SJCRH30 (cell line): ENCODE data around the gene HDGF. TPM values are rescaled to one million over a fixed set of nuclear protein-coding genes. Genes with fewer than 3 reads are reported as not detected.
A peak's percentile ranks its signal among the peaks of the same experiment; 100 is the strongest.

ENCODE experiments used
- DNase-seq, 2 experiments: peaks; one replicate each; pipeline ENCODE4 v3.0.0-alpha.2; 2015 to 2020
- H3K27ac ChIP-seq: fragments of 250-450 bp; sonication (Bioruptor Pico); 2 replicates; pipeline ENCODE4 v1.5.1; 2020; ENCODE audit warnings: mild to moderate bottlenecking, moderate library complexity
- H3K27me3 ChIP-seq: fragments of 250-450 bp; sonication (Bioruptor Pico); 2 replicates; pipeline ENCODE4 v1.5.1; 2020; ENCODE audit warnings: mild to moderate bottlenecking, moderate library complexity
- H3K36me3 ChIP-seq: fragments of 250-450 bp; sonication (Bioruptor Pico); 2 replicates; pipeline ENCODE4 v1.5.1; 2020; ENCODE audit warnings: mild to moderate bottlenecking, moderate library complexity
- H3K4me1 ChIP-seq: fragments of 250-450 bp; sonication (Bioruptor Pico); 2 replicates; pipeline ENCODE4 v1.5.1; 2020; ENCODE audit warnings: mild to moderate bottlenecking, moderate library complexity
- H3K4me3 ChIP-seq: fragments of 250-450 bp; sonication (Bioruptor Pico); 2 replicates; pipeline ENCODE4 v1.5.1; 2020; ENCODE audit warnings: mild to moderate bottlenecking, moderate library complexity
- H3K9me3 ChIP-seq: fragments of 250-450 bp; sonication (Bioruptor Pico); replicated peaks from 2 replicates; pipeline ENCODE4 v1.5.1; 2020; ENCODE audit warnings: mild to moderate bottlenecking, moderate library complexity
- total RNA-seq: library from RNA; depleted of rRNA; stranded (reverse); fragments of >200 nt; shearing (Covaris generic); gene quantifications from 2 replicates; pipeline ENCODE4 v1.2.3, GENCODE V29; 2014

HDGF gene
- total RNA-seq, 1 experiment from 2014 or later, result 278 TPM

GRCh38 chr1:156755527-156755950 is 4.1 kb upstream of the HDGF start:
- H3K36me3 ChIP-seq, result no peaks in the 10 kb centered on the region
- no peaks in the 10 kb centered on the region for H3K9me3 ChIP-seq
- no peak overlapping the region for H3K4me3 ChIP-seq
- no peak for DNase-seq
- H3K4me1 ChIP-seq, result peaks cover 14% of the 10 kb centered on the region
- H3K27me3 ChIP-seq, result no peaks in the 10 kb centered on the region
- no peak overlapping the region for H3K27ac ChIP-seq

DNA sequence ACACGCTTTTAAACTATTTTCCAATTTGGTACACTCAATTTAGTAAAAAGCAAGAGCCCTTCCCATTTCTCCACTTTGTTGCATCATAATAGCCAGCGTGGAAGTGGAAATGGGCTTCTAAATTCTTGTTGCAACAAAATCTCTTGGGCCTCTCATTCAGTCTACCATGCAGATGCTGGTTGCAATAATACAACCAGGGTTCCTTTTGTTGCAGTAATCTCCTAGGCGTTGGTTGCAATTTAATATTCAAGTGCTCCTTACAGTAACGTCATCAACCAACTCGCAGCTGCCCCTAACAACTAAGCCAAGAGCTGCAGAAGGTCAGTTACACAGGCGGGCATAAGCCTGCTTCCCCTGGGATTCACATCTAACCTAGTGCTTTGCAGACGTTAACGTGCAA is 2.7 kb upstream of the HDGF start:
- H3K27me3 ChIP-seq, result no peaks in the 10 kb centered on the region
- H3K36me3 ChIP-seq, result no peaks in the 10 kb centered on the region
- no peak overlapping the region for H3K27ac ChIP-seq
- no peak overlapping the region for H3K4me3 ChIP-seq
- peaks cover 14% of the 10 kb centered on the region for H3K4me1 ChIP-seq
- no peaks in the 10 kb centered on the region for H3K9me3 ChIP-seq
- DNase-seq, result peak; percentile 64 to 77

DNA sequence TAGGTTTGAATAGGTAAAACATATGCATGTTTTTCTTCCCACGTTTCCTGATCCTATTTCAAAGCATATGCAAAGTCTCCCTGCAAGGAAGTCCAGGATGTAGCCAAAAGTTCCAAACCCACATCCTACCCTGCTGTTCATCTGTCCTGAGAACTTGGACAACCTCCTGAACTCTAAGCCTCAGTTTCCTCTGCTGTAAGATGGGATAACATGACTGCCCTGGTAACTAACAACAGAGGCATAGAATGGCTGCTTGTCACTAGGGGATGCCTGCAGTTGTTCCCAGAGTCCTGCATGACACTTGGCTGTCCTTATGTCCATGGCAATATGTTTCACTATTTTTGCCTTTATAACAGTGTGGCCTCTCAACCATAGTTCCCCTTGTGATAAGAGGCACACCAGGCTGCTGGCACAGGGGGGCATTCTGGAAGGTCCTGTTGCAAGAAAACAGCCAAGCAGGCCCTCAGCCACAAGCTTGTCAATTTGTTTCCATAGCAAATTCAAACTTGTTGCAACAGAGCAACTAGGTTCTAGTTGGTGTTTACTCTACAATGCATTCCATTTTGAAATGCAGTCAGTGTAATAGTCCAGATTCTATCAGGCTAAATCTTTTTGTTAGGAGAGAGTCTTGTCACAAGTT is 1.5 kb upstream of the HDGF start:
- H3K9me3 ChIP-seq, result no peaks in the 10 kb centered on the region
- no peaks in the 10 kb centered on the region for H3K36me3 ChIP-seq
- H3K4me3 ChIP-seq, result peak overlapping the region; percentile 94
- H3K27me3 ChIP-seq, result no peaks in the 10 kb centered on the region
- peaks cover 26% of the 10 kb centered on the region for H3K4me1 ChIP-seq
- no peak overlapping the region; the same call in 1 of the 2 replicates for H3K27ac ChIP-seq
- DNase-seq, result no peak

- Histone ChIP-seq H3K4me3 (peak overlapping the region; percentile 94), H3K27me3 (no peaks in the 10 kb centered on the region), H3K27ac (peak overlapping the region; percentile 86), H3K9me3 (no peaks in the 10 kb centered on the region), H3K4me1 (peaks cover 34% of the 10 kb centered on the region), H3K36me3 (no peaks in the 10 kb centered on the region)
- DNase-seq, result peak; percentile 95 to 97
Observed at GRCh38 chr1:156751757-156752481, 444 bp upstream of the HDGF start.

- no peaks in the 10 kb centered on the region for H3K36me3 ChIP-seq
- H3K27me3 ChIP-seq, result no peaks in the 10 kb centered on the region
- H3K9me3 ChIP-seq, result no peaks in the 10 kb centered on the region
- DNase-seq, result peak; percentile 39 to 41
- peak overlapping the region; percentile 90 for H3K27ac ChIP-seq
- peaks cover 40% of the 10 kb centered on the region for H3K4me1 ChIP-seq
- H3K4me3 ChIP-seq, result peak overlapping the region; percentile 94
Observed at GRCh38 chr1:156750711-156751450, 594 bp downstream of the HDGF start.

DNA sequence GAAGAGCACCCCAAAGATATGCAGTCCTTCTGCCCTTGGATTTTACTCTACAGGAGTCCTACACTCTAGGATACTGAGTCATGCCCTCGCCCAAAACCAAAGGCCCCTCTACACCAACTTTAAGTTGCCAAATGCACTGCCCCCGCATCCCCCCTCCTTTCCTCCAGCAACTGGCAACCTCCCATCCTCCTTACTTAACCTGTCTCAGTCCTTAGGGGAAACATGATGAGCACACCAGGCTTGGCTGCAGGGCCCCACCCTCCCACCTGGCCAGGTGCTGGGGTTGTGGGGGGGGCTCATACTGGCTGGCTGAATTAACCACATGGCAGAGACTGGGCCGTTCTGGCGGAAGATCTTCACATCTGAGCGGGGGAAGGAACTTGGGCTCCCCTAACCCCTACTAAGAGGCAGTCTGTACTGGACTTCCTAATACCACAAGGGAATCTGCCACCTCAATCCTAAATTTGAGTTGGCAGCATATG is 1.2 kb downstream of the HDGF start:
- H3K27me3 ChIP-seq, result no peaks in the 10 kb centered on the region
- H3K27ac ChIP-seq, result peak overlapping the region; percentile 90
- peaks cover 3% of the 10 kb centered on the region; the same call in 1 of the 2 replicates for H3K36me3 ChIP-seq
- peak overlapping the region; percentile 94 for H3K4me3 ChIP-seq
- DNase-seq, result no peak
- H3K9me3 ChIP-seq, result no peaks in the 10 kb centered on the region
- peaks cover 40% of the 10 kb centered on the region for H3K4me1 ChIP-seq

DNA sequence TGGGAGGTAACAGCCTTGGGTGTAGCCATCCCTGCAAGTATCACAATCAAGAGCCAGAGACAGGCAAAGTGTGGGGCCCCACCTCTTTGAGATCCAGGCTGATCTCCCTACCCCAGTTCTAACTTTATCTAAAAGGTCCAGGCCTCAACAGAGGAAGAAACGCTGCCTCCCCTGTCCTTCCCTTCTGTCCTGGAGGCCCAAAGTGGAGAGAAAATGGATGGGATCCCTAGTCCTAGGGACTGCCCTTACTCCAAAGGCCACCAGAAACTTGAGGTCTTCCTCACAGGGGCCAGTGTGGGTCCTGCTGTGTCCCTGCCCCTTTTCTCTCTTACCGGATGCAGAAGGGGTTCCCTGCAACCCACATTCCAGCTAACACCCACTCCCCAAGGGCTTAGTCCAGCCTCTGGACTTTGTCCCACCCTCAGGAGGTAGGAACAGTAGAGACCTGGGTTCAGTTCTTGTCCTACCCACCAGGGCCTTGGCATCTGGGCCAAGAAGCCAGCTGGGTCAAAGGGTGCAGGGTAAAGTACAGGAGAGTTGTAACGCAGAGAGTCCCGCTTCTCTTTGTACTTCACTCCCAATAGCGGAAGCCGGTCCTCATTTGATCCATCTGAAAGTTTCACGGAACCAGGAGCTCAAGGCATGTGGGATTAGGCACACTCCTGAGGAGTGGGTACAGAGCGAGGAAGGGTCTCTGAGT is 1.9 kb downstream of the HDGF start:
- no peaks in the 10 kb centered on the region for H3K9me3 ChIP-seq
- peaks cover 40% of the 10 kb centered on the region for H3K4me1 ChIP-seq
- H3K4me3 ChIP-seq, result peak overlapping the region; percentile 94
- DNase-seq, result no peak
- H3K36me3 ChIP-seq, result peaks cover 6% of the 10 kb centered on the region; the same call in 1 of the 2 replicates
- no peaks in the 10 kb centered on the region for H3K27me3 ChIP-seq
- no peak overlapping the region for H3K27ac ChIP-seq

DNA sequence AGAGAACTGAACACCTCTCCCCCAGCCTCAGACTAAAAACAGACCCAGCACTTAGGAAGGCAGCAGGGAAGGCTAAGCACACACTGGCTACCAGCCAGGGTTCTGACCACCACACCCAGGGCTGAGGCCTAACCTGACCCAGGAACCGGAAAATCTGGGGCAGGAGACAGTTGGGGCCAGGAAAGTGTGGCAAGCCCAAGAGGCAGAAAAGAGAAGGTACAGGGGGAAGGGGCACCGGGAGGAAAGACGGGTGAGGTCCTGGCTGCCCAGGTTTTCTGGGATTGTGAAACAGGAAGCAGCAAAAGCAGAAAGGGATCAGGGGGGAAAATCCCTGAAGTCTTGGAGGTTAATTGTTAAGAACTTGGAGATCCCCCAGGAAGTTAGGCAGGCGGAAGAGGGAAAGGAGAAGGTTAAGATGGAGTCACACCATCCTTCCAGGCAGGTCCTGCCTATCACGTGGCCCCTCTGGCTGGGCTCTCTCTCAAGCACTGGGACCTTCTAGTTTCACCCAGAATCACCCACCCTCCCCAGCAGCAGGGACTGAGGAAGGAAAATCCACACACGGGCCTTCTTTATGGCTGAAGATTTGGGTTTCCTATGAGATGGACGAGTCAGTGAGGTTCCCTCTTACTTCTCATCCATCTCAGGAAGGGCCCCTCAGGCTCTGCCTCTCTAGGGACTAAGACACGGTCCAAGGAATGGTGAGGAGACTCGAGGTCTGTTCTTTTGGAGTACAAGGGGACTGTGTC is 2.6 kb downstream of the HDGF start:
- Histone ChIP-seq H3K4me1 (peaks cover 37% of the 10 kb centered on the region), H3K27ac (peak overlapping the region; percentile 100), H3K9me3 (no peaks in the 10 kb centered on the region), H3K36me3 (peaks cover 6% of the 10 kb centered on the region; the same call in 1 of the 2 replicates), H3K27me3 (no peaks in the 10 kb centered on the region), H3K4me3 (peak overlapping the region; percentile 15)
- peak; percentile 22 to 34 for DNase-seq

- no peak for DNase-seq
Observed at GRCh38 chr1:156747742-156748669, 3.5 kb downstream of the HDGF start.

DNA sequence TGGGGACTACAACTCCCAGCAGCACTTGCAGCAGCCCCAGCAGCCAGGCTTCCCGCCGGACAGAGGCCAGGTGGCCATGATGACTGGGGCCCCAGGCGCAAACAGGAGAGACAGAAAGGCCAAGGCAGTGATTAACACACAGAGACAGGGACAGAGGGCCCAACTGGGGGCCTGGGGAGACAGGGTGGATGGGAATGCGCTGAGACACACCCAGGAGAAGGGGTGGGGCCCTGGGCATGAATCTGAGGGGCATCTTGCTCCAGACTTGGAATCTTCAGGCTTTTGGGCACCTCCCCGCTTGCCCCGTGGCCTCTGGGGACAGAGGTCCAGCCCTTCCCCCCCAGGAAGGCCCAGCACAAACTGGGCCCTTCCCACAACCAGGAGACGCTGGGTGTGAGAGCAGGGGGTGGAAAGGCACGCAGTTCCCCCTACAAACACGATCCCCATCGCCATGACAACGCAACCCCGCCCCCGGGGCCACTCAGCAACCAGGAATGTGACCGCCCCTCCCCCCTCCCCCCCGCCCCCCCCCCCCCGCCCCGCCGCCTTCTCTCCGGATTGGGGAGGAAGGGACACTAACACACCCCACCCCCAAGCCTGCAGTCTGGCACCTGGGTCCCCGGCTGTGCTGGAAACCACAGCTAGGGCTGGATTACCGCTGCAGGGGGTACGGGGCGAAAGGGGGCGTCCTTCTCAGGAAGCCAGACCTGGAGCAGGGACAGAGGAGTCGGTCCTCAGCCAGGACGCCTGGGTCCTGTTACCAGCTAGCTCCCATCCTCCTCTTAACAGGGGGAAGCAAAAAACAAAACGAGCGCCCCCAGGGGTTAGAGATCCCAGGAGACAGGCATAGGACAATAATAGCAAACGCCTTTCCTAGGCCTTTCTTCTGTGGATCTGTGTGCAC is 4.5 kb downstream of the HDGF start:
- Histone ChIP-seq H3K9me3 (no peaks in the 10 kb centered on the region), H3K27me3 (no peaks in the 10 kb centered on the region), H3K4me3 (peak overlapping the region; percentile 61), H3K4me1 (peaks cover 33% of the 10 kb centered on the region), H3K27ac (peak overlapping the region; percentile 100), H3K36me3 (peaks cover 8% of the 10 kb centered on the region; the same call in 1 of the 2 replicates)
- peak; percentile 90 to 93 for DNase-seq

More at GRCh38 chr1:156747742-156748669, 3.5 kb downstream of the HDGF start:
- H3K9me3 ChIP-seq, result no peaks in the 10 kb centered on the region
- peaks cover 8% of the 10 kb centered on the region; the same call in 1 of the 2 replicates for H3K36me3 ChIP-seq
- H3K27ac ChIP-seq, result peak overlapping the region; percentile 100
- H3K27me3 ChIP-seq, result no peaks in the 10 kb centered on the region
- peaks cover 37% of the 10 kb centered on the region for H3K4me1 ChIP-seq
- H3K4me3 ChIP-seq, result peak overlapping the region; percentile 61

GRCh38 chr1:156746406-156746727 is 5.1 kb downstream of the HDGF start:
- peaks cover 37% of the 10 kb centered on the region for H3K4me1 ChIP-seq

DNA sequence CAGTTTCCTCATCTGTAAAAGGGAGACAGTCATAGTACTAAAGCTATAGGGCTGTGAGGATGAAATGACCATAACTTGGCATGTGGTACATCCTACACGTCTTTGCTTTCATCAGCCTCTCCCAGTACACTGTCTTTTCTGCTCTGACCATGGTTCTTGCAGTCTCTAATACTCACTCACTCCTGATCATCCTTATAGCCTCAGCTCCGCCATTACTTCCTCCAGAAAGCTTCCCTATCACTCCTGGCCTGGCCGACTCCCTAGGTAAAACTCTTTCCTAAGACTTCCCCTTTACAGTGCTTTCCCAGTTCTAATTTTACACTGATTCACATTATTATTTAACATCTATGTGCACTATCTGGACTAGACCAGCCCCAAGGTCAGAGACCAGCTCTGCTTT is 5.6 kb downstream of the HDGF start:
- Histone ChIP-seq H3K27me3 (no peaks in the 10 kb centered on the region), H3K4me1 (peaks cover 38% of the 10 kb centered on the region), H3K4me3 (no peak overlapping the region), H3K36me3 (peaks cover 8% of the 10 kb centered on the region; the same call in 1 of the 2 replicates), H3K27ac (no peak overlapping the region), H3K9me3 (no peaks in the 10 kb centered on the region)
- no peak for DNase-seq

More at GRCh38 chr1:156746406-156746727, 5.1 kb downstream of the HDGF start:
- peak overlapping the region; percentile 61; the same call in 1 of the 2 replicates for H3K4me3 ChIP-seq
- H3K27ac ChIP-seq, result peak overlapping the region; percentile 100
- H3K36me3 ChIP-seq, result peaks cover 8% of the 10 kb centered on the region; the same call in 1 of the 2 replicates
- no peaks in the 10 kb centered on the region for H3K9me3 ChIP-seq
- DNase-seq, result no peak
- H3K27me3 ChIP-seq, result no peaks in the 10 kb centered on the region
